HepG2 (cell line): ENCODE results near the gene PIK3IP1. TPM values are rescaled to one million over a fixed set of nuclear protein-coding genes. Genes with fewer than 3 reads are reported as not detected.
A peak's percentile ranks its signal among the peaks of the same experiment; 100 is the strongest.

Experiments
- ADNP ChIP-seq: sonication (generic); formaldehyde crosslinking; IDR thresholded peaks from 2 replicates; pipeline ENCODE4 v1.4.0; 2020; ENCODE audit warnings: missing genetic modification reagents
- ATRX ChIP-seq: sonication (generic); formaldehyde crosslinking; IDR thresholded peaks from 2 replicates; pipeline ENCODE4 v1.4.0; 2020; ENCODE audit warnings: missing genetic modification reagents, borderline replicate concordance
- EEA1 ChIP-seq: sonication (generic); formaldehyde crosslinking; IDR thresholded peaks from 2 replicates; pipeline ENCODE4 v1.5.1; 2020; ENCODE audit warnings: mild to moderate bottlenecking, missing genetic modification reagents, borderline replicate concordance
- ISL2 ChIP-seq: sonication (generic); formaldehyde crosslinking; IDR thresholded peaks from 2 replicates; pipeline ENCODE4 v1.5.0; 2020; ENCODE audit warnings: missing genetic modification reagents
- MED13 ChIP-seq: sonication (generic); formaldehyde crosslinking; IDR thresholded peaks from 2 replicates; pipeline ENCODE4 v1.5.0; 2020; ENCODE audit warnings: missing genetic modification reagents
- MTA1 ChIP-seq: sonication (generic); formaldehyde crosslinking; IDR thresholded peaks from 2 replicates; pipeline ENCODE4 v1.4.0; 2020; ENCODE audit warnings: missing genetic modification reagents, mild to moderate bottlenecking, borderline replicate concordance
- NR1H2 ChIP-seq: sonication (generic); formaldehyde crosslinking; IDR thresholded peaks from 2 replicates; pipeline ENCODE4 v1.8.1; 2022; ENCODE audit warnings: low read depth, missing genetic modification reagents, borderline replicate concordance
- ONECUT2 ChIP-seq: sonication (generic); formaldehyde crosslinking; IDR thresholded peaks from 2 replicates; pipeline ENCODE4 v1.4.0; 2020; ENCODE audit warnings: missing genetic modification reagents
- SUZ12 ChIP-seq: fragments of 150-350 bp; IDR thresholded peaks from 2 replicates; pipeline ENCODE4 v1.6.1; 2014; ENCODE audit warnings: low read depth, low read length
- TARDBP ChIP-seq: sonication (generic); formaldehyde crosslinking; IDR thresholded peaks from 2 replicates; pipeline ENCODE4 v1.8.0; 2022; ENCODE audit warnings: mild to moderate bottlenecking, missing genetic modification reagents
- polyA plus RNA-seq, 8 experiments: library from polyadenylated mRNA; depleted of rRNA in 3 of 8; stranded (reverse) in 7 of 8; unstranded in 1 of 8; fragments of >200 nt; fragmentation: Illumina TruSeq in 4 of 8; extraction: Trizol in 4 of 8; gene quantifications; 2 replicates each; pipeline versions ENCODE4 v1.2.1 to v1.2.3, GENCODE V29; 2011 to 2016; ENCODE audit warnings: low read depth in 4 of 8, missing spikeins in 1 of 8, mixed read lengths in 1 of 8; ENCODE audit not compliant: insufficient read depth in 1 of 8
- total RNA-seq, 5 experiments: library from RNA; depleted of rRNA; stranded (reverse); fragments of >200 nt; fragmentation: Illumina TruSeq; extraction: Trizol; gene quantifications; 2 replicates each; pipeline ENCODE4 v1.2.3, GENCODE V29; 2016; ENCODE audit warnings: low read depth in 1 of 5
- TF ChIP-seq, protein P1 (sequence below): sonication (generic); formaldehyde crosslinking; IDR thresholded peaks from 2 replicates; pipeline ENCODE4 v1.5.1; 2020; ENCODE audit warnings: mild to moderate bottlenecking, moderate library complexity, missing genetic modification reagents
- TF ChIP-seq, protein P2 (sequence below): sonication (generic); formaldehyde crosslinking; conservative IDR thresholded peaks from 2 replicates; pipeline ENCODE4 v1.4.0; 2020; ENCODE audit warnings: missing genetic modification reagents
- TF ChIP-seq, protein P3 (sequence below): IDR thresholded peaks from 2 replicates; pipeline ENCODE4 v1.4.0; 2020; ENCODE audit warnings: mild to moderate bottlenecking, missing genetic modification reagents
- TF ChIP-seq, protein P4 (sequence below): sonication (generic); formaldehyde crosslinking; IDR thresholded peaks from 2 replicates; pipeline ENCODE4 v1.5.0; 2020; ENCODE audit warnings: mild to moderate bottlenecking, missing genetic modification reagents
- TF ChIP-seq, protein P5 (sequence below): sonication (generic); formaldehyde crosslinking; IDR thresholded peaks from 2 replicates; pipeline ENCODE4 v1.5.0; 2020; ENCODE audit warnings: missing genetic modification reagents, mild to moderate bottlenecking, borderline replicate concordance

PIK3IP1 gene
- total and polyA plus RNA-seq, 2 of the 13 experiments (the other 11 are each of a cell fraction or from before 2014, with no cell fraction given) = 1.3 to 2.5 TPM

DNA sequence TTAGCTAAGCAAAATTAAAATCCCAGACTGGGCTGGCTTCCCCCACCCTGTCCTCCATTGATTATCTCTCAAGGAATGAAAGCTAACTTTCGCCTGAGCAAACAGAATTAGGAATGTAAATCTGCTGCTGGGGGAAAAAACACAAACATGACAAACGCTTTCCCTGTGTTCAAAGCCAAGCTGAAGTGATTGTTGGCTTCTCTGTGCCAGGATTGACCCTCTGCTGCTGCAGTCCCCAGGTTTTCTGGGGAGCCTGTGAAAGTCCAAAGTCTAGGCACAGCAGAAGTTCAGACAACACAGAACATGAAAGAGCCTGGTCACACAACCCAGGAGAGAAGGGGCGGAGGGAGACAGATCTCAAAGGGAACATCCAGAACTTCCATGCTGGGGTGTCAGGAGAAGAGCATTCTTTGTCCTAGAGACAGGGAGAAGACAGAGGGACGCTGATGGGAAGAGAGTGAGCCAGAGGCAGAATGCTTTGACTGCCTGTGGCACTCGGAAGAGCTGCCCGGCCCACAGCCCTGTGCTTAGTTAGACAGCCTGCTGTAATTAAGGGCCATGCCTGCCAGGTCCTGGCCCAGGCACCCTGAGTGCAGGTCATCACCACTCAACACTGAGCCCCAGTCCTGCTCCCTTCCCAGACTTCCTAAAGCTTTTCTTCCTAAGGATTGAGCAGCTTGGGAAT lies 47.0 kb upstream of the PIK3IP1 start (continued):
- TF ChIP-seq, protein P1, sequence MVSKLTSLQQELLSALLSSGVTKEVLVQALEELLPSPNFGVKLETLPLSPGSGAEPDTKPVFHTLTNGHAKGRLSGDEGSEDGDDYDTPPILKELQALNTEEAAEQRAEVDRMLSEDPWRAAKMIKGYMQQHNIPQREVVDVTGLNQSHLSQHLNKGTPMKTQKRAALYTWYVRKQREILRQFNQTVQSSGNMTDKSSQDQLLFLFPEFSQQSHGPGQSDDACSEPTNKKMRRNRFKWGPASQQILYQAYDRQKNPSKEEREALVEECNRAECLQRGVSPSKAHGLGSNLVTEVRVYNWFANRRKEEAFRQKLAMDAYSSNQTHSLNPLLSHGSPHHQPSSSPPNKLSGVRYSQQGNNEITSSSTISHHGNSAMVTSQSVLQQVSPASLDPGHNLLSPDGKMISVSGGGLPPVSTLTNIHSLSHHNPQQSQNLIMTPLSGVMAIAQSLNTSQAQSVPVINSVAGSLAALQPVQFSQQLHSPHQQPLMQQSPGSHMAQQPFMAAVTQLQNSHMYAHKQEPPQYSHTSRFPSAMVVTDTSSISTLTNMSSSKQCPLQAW = peak; percentile 53; the same call in 1 of the 2 replicates
- TF ChIP-seq, protein P2, sequence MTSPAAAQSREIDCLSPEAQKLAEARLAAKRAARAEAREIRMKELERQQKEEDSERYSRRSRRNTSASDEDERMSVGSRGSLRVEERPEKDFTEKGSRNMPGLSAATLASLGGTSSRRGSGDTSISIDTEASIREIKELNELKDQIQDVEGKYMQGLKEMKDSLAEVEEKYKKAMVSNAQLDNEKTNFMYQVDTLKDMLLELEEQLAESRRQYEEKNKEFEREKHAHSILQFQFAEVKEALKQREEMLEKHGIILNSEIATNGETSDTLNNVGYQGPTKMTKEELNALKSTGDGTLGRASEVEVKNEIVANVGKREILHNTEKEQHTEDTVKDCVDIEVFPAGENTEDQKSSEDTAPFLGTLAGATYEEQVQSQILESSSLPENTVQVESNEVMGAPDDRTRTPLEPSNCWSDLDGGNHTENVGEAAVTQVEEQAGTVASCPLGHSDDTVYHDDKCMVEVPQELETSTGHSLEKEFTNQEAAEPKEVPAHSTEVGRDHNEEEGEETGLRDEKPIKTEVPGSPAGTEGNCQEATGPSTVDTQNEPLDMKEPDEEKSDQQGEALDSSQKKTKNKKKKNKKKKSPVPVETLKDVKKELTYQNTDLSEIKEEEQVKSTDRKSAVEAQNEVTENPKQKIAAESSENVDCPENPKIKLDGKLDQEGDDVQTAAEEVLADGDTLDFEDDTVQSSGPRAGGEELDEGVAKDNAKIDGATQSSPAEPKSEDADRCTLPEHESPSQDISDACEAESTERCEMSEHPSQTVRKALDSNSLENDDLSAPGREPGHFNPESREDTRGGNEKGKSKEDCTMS (CRISPR knock-in tag) = no peak
- TF ChIP-seq EEA1 (CRISPR knock-in tag) (no peak), MED13 (no peak), NR1H2 (CRISPR knock-in tag) (no peak), ATRX (CRISPR knock-in tag) (no peak), ADNP (no peak), SUZ12 (no peak), ISL2 (CRISPR knock-in tag) (peak; percentile 73), ONECUT2 (CRISPR knock-in tag) (peak; percentile 74; the same call in 1 of the 2 replicates), MTA1 (CRISPR knock-in tag) (no peak), TARDBP (CRISPR knock-in tag) (peak; percentile 62; the same call in 1 of the 2 replicates)
- TF ChIP-seq, protein P3, sequence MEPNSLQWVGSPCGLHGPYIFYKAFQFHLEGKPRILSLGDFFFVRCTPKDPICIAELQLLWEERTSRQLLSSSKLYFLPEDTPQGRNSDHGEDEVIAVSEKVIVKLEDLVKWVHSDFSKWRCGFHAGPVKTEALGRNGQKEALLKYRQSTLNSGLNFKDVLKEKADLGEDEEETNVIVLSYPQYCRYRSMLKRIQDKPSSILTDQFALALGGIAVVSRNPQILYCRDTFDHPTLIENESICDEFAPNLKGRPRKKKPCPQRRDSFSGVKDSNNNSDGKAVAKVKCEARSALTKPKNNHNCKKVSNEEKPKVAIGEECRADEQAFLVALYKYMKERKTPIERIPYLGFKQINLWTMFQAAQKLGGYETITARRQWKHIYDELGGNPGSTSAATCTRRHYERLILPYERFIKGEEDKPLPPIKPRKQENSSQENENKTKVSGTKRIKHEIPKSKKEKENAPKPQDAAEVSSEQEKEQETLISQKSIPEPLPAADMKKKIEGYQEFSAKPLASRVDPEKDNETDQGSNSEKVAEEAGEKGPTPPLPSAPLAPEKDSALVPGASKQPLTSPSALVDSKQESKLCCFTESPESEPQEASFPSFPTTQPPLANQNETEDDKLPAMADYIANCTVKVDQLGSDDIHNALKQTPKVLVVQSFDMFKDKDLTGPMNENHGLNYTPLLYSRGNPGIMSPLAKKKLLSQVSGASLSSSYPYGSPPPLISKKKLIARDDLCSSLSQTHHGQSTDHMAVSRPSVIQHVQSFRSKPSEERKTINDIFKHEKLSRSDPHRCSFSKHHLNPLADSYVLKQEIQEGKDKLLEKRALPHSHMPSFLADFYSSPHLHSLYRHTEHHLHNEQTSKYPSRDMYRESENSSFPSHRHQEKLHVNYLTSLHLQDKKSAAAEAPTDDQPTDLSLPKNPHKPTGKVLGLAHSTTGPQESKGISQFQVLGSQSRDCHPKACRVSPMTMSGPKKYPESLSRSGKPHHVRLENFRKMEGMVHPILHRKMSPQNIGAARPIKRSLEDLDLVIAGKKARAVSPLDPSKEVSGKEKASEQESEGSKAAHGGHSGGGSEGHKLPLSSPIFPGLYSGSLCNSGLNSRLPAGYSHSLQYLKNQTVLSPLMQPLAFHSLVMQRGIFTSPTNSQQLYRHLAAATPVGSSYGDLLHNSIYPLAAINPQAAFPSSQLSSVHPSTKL = peak; percentile 81
- TF ChIP-seq, protein P4, sequence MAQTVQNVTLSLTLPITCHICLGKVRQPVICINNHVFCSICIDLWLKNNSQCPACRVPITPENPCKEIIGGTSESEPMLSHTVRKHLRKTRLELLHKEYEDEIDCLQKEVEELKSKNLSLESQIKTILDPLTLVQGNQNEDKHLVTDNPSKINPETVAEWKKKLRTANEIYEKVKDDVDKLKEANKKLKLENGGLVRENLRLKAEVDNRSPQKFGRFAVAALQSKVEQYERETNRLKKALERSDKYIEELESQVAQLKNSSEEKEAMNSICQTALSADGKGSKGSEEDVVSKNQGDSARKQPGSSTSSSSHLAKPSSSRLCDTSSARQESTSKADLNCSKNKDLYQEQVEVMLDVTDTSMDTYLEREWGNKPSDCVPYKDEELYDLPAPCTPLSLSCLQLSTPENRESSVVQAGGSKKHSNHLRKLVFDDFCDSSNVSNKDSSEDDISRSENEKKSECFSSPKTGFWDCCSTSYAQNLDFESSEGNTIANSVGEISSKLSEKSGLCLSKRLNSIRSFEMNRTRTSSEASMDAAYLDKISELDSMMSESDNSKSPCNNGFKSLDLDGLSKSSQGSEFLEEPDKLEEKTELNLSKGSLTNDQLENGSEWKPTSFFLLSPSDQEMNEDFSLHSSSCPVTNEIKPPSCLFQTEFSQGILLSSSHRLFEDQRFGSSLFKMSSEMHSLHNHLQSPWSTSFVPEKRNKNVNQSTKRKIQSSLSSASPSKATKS (CRISPR knock-in tag) = no peak
- TF ChIP-seq, protein P5, sequence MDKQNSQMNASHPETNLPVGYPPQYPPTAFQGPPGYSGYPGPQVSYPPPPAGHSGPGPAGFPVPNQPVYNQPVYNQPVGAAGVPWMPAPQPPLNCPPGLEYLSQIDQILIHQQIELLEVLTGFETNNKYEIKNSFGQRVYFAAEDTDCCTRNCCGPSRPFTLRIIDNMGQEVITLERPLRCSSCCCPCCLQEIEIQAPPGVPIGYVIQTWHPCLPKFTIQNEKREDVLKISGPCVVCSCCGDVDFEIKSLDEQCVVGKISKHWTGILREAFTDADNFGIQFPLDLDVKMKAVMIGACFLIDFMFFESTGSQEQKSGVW = no peak
